GM12865 (cell line): Measurements from ENCODE around the gene SEC11A.

Experiments used
- DNase-seq: peaks from one replicate; pipeline ENCODE4 v3.0.0; 2010; ENCODE audit warnings: low read depth
- H3K4me3 ChIP-seq: 2 replicates; pipeline ENCODE4 v1.5.1; 2011; ENCODE audit warnings: mild to moderate bottlenecking, low read depth, low read length, control low read depth
- TF ChIP-seq, protein P1 (sequence below): IDR thresholded peaks from 2 replicates; pipeline ENCODE4 v1.5.1; 2011; ENCODE audit warnings: low read length, control low read depth, low read depth, inconsistent platforms; ENCODE audit not compliant: insufficient read depth; ENCODE audit errors: missing control alignments

The SEC11A gene

DNA sequence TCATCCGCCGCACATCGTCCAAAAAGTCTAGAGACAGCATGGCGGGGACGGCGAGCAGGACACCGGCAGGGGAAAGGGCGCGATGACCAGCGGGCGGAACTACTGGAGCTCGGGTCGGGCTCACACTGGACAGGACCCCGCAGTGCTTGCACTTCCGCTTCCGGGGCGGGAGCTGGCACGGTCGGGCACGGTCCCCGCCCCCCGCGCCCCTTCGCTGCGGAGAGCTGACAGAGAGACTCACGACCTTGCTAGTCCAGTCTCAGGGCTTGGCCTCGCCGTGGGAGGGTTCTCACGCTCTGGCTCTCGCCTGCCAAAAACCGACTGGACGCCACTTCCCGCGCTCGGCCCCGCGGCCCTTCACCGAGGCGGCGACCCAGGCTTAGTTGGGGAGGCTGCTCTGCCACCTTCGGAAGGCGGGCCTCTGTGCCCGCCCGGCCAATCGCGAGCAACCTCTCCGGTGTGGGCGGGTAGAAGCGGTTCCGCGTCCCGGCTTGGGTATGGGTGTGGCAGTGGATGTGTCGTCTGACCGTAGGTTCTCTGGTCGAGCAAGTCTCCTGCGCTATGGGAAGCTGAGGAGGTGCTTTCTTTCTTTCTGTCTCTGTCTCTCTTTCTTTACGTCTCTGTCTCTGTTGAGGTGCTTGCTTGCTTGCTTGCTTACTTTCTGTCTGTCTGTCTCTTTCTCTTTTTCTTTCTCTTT lies at the start of gene SEC11A:
Gene SEC11A, minus strand, starts transcription at position 104 of the 697 bp plus-strand sequence. Its CDS starts 64 bp downstream, at position 40.
- peak; percentile 97 for DNase-seq
- H3K4me3 ChIP-seq = peak within 1 kb of the TSS; percentile 91
- TF ChIP-seq, protein P1, sequence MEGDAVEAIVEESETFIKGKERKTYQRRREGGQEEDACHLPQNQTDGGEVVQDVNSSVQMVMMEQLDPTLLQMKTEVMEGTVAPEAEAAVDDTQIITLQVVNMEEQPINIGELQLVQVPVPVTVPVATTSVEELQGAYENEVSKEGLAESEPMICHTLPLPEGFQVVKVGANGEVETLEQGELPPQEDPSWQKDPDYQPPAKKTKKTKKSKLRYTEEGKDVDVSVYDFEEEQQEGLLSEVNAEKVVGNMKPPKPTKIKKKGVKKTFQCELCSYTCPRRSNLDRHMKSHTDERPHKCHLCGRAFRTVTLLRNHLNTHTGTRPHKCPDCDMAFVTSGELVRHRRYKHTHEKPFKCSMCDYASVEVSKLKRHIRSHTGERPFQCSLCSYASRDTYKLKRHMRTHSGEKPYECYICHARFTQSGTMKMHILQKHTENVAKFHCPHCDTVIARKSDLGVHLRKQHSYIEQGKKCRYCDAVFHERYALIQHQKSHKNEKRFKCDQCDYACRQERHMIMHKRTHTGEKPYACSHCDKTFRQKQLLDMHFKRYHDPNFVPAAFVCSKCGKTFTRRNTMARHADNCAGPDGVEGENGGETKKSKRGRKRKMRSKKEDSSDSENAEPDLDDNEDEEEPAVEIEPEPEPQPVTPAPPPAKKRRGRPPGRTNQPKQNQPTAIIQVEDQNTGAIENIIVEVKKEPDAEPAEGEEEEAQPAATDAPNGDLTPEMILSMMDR = no peak

GRCh38 chr15:84765675-84766074 lies 49.7 kb upstream of the SEC11A start:
- TF ChIP-seq, protein P1 = no peak
- no peak for DNase-seq
- H3K4me3 ChIP-seq = no peak overlapping the region

DNA sequence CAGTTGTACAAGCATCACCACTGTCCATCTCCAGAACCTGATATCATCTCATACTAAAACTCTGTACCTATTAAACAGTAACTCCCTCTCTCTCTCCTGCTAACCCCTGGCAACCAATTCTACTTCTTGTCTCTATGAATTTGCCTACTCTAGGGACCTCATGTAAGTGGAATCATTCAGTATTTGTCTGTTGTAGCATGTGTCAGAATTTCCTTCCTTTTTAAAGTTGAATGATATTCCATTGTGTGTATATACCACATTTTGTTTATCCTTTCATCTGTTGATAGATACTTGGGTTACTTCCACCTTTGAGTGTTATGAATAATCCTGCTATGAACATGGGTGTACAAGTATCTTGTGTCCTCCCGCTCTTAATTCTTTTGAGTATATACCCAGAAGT lies 49.0 kb upstream of the SEC11A start:
- TF ChIP-seq, protein P1 = no peak
- no peak overlapping the region for H3K4me3 ChIP-seq
- no peak for DNase-seq

DNA sequence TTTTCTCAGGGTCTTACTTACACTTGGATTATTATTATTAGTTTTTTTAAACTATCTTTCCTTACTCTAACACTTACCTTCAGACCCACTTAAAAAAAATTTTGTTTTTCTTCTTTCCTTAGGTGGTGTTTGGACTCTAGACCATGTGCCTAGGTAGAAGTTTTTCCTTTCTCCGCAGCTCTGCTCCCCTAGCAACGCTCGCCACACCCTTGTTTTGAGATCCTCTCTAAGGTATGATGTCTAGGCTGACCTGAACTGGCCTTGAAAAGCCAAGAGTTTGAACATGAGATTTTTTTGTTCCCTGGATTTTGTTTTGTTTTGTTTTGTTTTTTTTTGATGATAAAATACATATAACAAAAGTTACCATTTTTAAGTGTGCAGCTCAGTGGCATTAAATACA lies 48.6 kb upstream of the SEC11A start:
- no peak for DNase-seq
- no peak overlapping the region for H3K4me3 ChIP-seq
- TF ChIP-seq, protein P1 = no peak

DNA sequence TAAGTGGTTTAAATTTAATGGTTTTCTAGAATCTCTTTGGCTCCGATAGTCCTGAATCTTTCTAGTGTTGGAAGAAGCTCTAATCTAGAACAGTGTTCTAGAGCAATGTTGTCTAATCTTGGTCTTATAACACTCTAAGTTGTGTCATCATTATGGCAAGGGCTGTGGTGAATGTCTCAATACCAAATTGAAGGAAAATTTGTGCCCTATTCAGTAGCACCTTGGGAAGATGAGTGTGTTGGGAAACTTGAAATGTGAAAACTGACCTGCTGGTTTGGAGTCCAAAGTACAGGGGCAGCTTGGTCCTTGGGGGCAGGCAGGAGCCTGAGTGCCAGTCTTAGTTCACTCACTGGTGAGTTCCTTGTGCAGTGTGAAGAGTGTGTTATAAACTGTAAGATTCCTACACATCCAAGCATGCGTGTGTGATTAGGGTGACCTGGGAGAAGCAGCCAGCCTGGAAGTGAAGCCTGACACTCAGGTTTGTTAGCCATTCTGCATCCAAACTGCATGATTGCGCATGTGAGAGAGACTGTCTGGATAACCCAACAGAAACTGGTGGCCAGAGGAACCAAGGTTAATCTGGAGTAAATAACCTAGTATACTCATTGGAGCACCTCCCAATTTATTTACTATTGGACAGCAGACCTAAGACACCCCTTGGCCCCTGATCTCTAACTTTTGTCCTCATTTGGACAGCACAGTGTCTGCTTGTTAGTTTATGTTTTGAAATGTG lies 47.1 kb upstream of the SEC11A start:
- TF ChIP-seq, protein P1 = no peak
- DNase-seq = no peak
- H3K4me3 ChIP-seq = no peak overlapping the region

DNA sequence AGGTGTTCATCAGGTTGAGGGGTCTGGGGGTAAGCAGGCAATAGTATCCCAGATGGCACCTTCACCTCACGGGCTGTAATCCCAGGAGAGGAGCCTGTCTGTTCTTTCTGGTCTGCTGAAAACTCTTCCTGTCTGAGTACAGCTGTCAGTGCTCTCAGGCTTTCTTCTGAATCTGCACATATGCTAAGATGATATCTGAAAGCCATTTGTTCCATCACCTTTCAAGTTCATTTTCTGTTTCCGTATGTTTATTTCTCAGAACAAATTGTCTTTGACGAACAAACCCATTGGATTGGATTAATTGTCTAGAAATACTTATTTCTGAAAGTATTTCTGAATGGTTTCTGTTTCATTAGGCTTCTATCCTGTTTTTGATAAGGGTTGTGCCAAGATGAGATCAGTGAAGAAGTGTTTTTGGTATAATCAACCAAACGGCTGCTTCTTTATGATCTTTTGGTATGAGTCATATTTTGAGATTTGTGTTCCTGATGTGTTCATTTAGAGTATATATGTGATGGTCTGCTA lies 45.7 kb upstream of the SEC11A start:
- TF ChIP-seq, protein P1 = no peak
- H3K4me3 ChIP-seq = no peak overlapping the region
- peak; percentile 64 for DNase-seq
